HepG2 (cell line): ENCODE measurements around the gene FKBP10. TPM values are rescaled to one million over a fixed set of nuclear protein-coding genes. Genes with fewer than 3 reads are reported as not detected.

Experiments
- CBFB ChIP-seq: sonication (generic); formaldehyde crosslinking; IDR thresholded peaks from 2 replicates; pipeline ENCODE4 v1.4.0; 2020; ENCODE audit warnings: missing genetic modification reagents
- EED ChIP-seq: sonication (generic); formaldehyde crosslinking; IDR thresholded peaks from 2 replicates; pipeline ENCODE4 v1.5.0; 2020; ENCODE audit warnings: mild to moderate bottlenecking, missing genetic modification reagents
- FOXC1 ChIP-seq: sonication (generic); formaldehyde crosslinking; IDR thresholded peaks from 2 replicates; pipeline ENCODE4 v1.8.0; 2022; ENCODE audit warnings: mild to moderate bottlenecking, missing genetic modification reagents, borderline replicate concordance
- MAFK ChIP-seq, 2 experiments: IDR thresholded peaks in 1 of 2; conservative IDR thresholded peaks in 1 of 2; 2 replicates each; pipeline ENCODE4 v1.6.1; 2011; ENCODE audit warnings: improper control_type of control experiment in 2 of 2, low read length in 2 of 2
- MLLT10 ChIP-seq: sonication (generic); formaldehyde crosslinking; IDR thresholded peaks from 2 replicates; pipeline ENCODE4 v1.4.0; 2020; ENCODE audit warnings: missing genetic modification reagents
- MTF1 ChIP-seq: sonication (generic); formaldehyde crosslinking; IDR thresholded peaks from 2 replicates; pipeline ENCODE4 v1.5.0; 2020; ENCODE audit warnings: missing genetic modification reagents
- NFE2L2 ChIP-seq: fragments of 150-350 bp; IDR thresholded peaks from 2 replicates; pipeline ENCODE4 v1.6.1; 2014; ENCODE audit warnings: low read length
- NR2F1 ChIP-seq, 2 experiments: fragments of 450-650 bp in 1 of 2; formaldehyde crosslinking in 1 of 2; IDR thresholded peaks; 2 replicates each; pipeline versions ENCODE4 v1.5.0 to v1.6.1; 2016 to 2020; ENCODE audit warnings: mild to moderate bottlenecking in 1 of 2, missing compliant biosample characterization in 1 of 2, missing genetic modification reagents in 1 of 2, moderate library complexity in 1 of 2
- PAF1 ChIP-seq: IDR thresholded peaks from 2 replicates; pipeline ENCODE4 v1.6.1; 2016; ENCODE audit warnings: missing genetic modification reagents, missing compliant biosample characterization
- PAX8 ChIP-seq: sonication (generic); formaldehyde crosslinking; IDR thresholded peaks from 2 replicates; pipeline ENCODE4 v1.8.0; 2022; ENCODE audit warnings: mild to moderate bottlenecking, missing genetic modification reagents, borderline replicate concordance
- SALL2 ChIP-seq: sonication (generic); formaldehyde crosslinking; IDR thresholded peaks from 2 replicates; pipeline ENCODE4 v1.8.1; 2023; ENCODE audit warnings: mild to moderate bottlenecking, missing genetic modification reagents, inconsistent platforms
- SIN3A ChIP-seq: IDR thresholded peaks from 2 replicates; pipeline ENCODE4 v1.6.1; 2011; ENCODE audit warnings: low read depth, mild to moderate bottlenecking, control low read depth, low read length, borderline replicate concordance
- SRF ChIP-seq: IDR thresholded peaks from 2 replicates; pipeline ENCODE4 v1.6.1; 2011; ENCODE audit warnings: mild to moderate bottlenecking, low read depth, low read length, moderate library complexity
- TAF15 ChIP-seq: fragments of 200-400 bp; formaldehyde crosslinking; IDR thresholded peaks from one replicate; pipeline ENCODE4 v1.6.1; 2018; ENCODE audit warnings: mild to moderate bottlenecking, low read depth, low read length; ENCODE audit not compliant: poor library complexity, severe bottlenecking
- ZFP36 ChIP-seq: fragments of 150-350 bp; IDR thresholded peaks from 2 replicates; pipeline ENCODE4 v1.6.1; 2018; ENCODE audit warnings: borderline replicate concordance, low read length, low read depth; ENCODE audit not compliant: partially characterized antibody
- ZNF260 ChIP-seq: sonication (generic); formaldehyde crosslinking; IDR thresholded peaks from 2 replicates; pipeline ENCODE4 v1.4.0; 2020; ENCODE audit warnings: missing genetic modification reagents, low read depth, mild to moderate bottlenecking, borderline replicate concordance
- ZNF33B ChIP-seq: sonication (generic); formaldehyde crosslinking; IDR thresholded peaks from 2 replicates; pipeline ENCODE4 v1.5.1; 2020; ENCODE audit warnings: mild to moderate bottlenecking, missing genetic modification reagents
- ZNF441 ChIP-seq: sonication (generic); formaldehyde crosslinking; IDR thresholded peaks from 2 replicates; pipeline ENCODE4 v1.7.0; 2021; ENCODE audit warnings: missing genetic modification reagents, borderline replicate concordance
- ZNF503 ChIP-seq: sonication (generic); formaldehyde crosslinking; IDR thresholded peaks from 2 replicates; pipeline ENCODE4 v1.4.0; 2020; ENCODE audit warnings: missing genetic modification reagents
- ZNF790 ChIP-seq: sonication (generic); formaldehyde crosslinking; IDR thresholded peaks from 2 replicates; pipeline ENCODE4 v1.8.0; 2022; ENCODE audit warnings: missing genetic modification reagents, mild to moderate bottlenecking, borderline replicate concordance
- ZNF878 ChIP-seq: sonication (generic); formaldehyde crosslinking; IDR thresholded peaks from 2 replicates; pipeline ENCODE4 v1.8.1; 2023; ENCODE audit warnings: mild to moderate bottlenecking, missing genetic modification reagents, moderate library complexity
- ZSCAN12 ChIP-seq: sonication (generic); formaldehyde crosslinking; IDR thresholded peaks from 2 replicates; pipeline ENCODE4 v1.9.0; 2021; ENCODE audit warnings: mild to moderate bottlenecking, missing genetic modification reagents
- ZSCAN20 ChIP-seq: sonication (generic); formaldehyde crosslinking; IDR thresholded peaks from 2 replicates; pipeline ENCODE4 v1.4.0; 2020; ENCODE audit warnings: missing genetic modification reagents, mild to moderate bottlenecking, borderline replicate concordance
- polyA plus RNA-seq, 8 experiments: library from polyadenylated mRNA; depleted of rRNA in 3 of 8; stranded (reverse) in 7 of 8; unstranded in 1 of 8; fragments of >200 nt; fragmentation: Illumina TruSeq in 4 of 8; extraction: Trizol in 4 of 8; gene quantifications; 2 replicates each; pipeline versions ENCODE4 v1.2.1 to v1.2.3, GENCODE V29; 2011 to 2016; ENCODE audit warnings: low read depth in 4 of 8, missing spikeins in 1 of 8, mixed read lengths in 1 of 8; ENCODE audit not compliant: insufficient read depth in 1 of 8
- total RNA-seq, 5 experiments: library from RNA; depleted of rRNA; stranded (reverse); fragments of >200 nt; fragmentation: Illumina TruSeq; extraction: Trizol; gene quantifications; 2 replicates each; pipeline ENCODE4 v1.2.3, GENCODE V29; 2016; ENCODE audit warnings: low read depth in 1 of 5
- TF ChIP-seq, protein P1 (sequence below): IDR thresholded peaks from 2 replicates; pipeline ENCODE4 v1.4.0; 2020; ENCODE audit warnings: mild to moderate bottlenecking, missing genetic modification reagents

The FKBP10 gene
- total and polyA plus RNA-seq, 2 of the 13 experiments (the other 11 are each of a cell fraction or from before 2014, with no cell fraction given): 149 to 573 TPM

GRCh38 chr17:41811549-41812380, 1.0 kb upstream of the FKBP10 start, which contains the start of gene P3H4 (continued):
- TF ChIP-seq EED: peak; percentile 73; the same call in 1 of the 2 replicates
- TF ChIP-seq MLLT10 (CRISPR knock-in tag): no peak
- no peak for TF ChIP-seq PAF1 (CRISPR knock-in tag)
- TF ChIP-seq ZSCAN20 (CRISPR knock-in tag): peak; percentile 96; the same call in 1 of the 2 replicates
- TF ChIP-seq SALL2: peak; percentile 92; the same call in 1 of the 2 replicates
- TF ChIP-seq CBFB (CRISPR knock-in tag): peak; percentile 37; the same call in 1 of the 2 replicates
- 0 out of 2 replicates have a peak, but pooled peaks have one; percentile 68 for TF ChIP-seq ZNF260 (CRISPR knock-in tag)
- no peak; the same call in 1 of the 2 replicates for TF ChIP-seq SIN3A
- TF ChIP-seq MAFK (conservative IDR thresholded peaks at IDR 0.05 in 1 of 2, IDR thresholded peaks at IDR 0.05 in 1 of 2; ENCODE audit: low read length in 2 of 2): no peak
- 0 out of 2 replicates have a peak, but pooled peaks have one; percentile 8 for TF ChIP-seq FOXC1 (CRISPR knock-in tag)
- 0 out of 2 replicates have a peak, but pooled peaks have one; percentile 90 for TF ChIP-seq PAX8 (CRISPR knock-in tag)
- TF ChIP-seq, protein P1, sequence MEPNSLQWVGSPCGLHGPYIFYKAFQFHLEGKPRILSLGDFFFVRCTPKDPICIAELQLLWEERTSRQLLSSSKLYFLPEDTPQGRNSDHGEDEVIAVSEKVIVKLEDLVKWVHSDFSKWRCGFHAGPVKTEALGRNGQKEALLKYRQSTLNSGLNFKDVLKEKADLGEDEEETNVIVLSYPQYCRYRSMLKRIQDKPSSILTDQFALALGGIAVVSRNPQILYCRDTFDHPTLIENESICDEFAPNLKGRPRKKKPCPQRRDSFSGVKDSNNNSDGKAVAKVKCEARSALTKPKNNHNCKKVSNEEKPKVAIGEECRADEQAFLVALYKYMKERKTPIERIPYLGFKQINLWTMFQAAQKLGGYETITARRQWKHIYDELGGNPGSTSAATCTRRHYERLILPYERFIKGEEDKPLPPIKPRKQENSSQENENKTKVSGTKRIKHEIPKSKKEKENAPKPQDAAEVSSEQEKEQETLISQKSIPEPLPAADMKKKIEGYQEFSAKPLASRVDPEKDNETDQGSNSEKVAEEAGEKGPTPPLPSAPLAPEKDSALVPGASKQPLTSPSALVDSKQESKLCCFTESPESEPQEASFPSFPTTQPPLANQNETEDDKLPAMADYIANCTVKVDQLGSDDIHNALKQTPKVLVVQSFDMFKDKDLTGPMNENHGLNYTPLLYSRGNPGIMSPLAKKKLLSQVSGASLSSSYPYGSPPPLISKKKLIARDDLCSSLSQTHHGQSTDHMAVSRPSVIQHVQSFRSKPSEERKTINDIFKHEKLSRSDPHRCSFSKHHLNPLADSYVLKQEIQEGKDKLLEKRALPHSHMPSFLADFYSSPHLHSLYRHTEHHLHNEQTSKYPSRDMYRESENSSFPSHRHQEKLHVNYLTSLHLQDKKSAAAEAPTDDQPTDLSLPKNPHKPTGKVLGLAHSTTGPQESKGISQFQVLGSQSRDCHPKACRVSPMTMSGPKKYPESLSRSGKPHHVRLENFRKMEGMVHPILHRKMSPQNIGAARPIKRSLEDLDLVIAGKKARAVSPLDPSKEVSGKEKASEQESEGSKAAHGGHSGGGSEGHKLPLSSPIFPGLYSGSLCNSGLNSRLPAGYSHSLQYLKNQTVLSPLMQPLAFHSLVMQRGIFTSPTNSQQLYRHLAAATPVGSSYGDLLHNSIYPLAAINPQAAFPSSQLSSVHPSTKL (CRISPR knock-in tag): 0 out of 2 replicates have a peak, but pooled peaks have one; percentile 5
- TF ChIP-seq NFE2L2: no peak
- TF ChIP-seq ZNF503: peak; percentile 67; the same call in 1 of the 2 replicates
- TF ChIP-seq ZSCAN12 (CRISPR knock-in tag): peak; percentile 54
- no peak for TF ChIP-seq ZFP36
- peak in 1 of 2 experiments; percentile 8; a peak in 1 of 4 replicates for TF ChIP-seq NR2F1 (CRISPR knock-in tag; IDR thresholded peaks at IDR 0.05)
- peak; percentile 75; the same call in 1 of the 2 replicates for TF ChIP-seq ZNF441 (CRISPR knock-in tag)
- 0 out of 2 replicates have a peak, but pooled peaks have one; percentile 14 for TF ChIP-seq ZNF878
- TF ChIP-seq MTF1 (CRISPR knock-in tag): peak; percentile 80; the same call in 1 of the 2 replicates
- TF ChIP-seq SRF: no peak
- peak; percentile 56; the same call in 1 of the 2 replicates for TF ChIP-seq ZNF790
- peak; percentile 30 for TF ChIP-seq TAF15
- peak; percentile 90; the same call in 1 of the 2 replicates for TF ChIP-seq ZNF33B (CRISPR knock-in tag)
